Erythroblast (primary cell): Measurements from ENCODE around the gene SNRNP70.

Experiments
- GATA1 ChIP-seq: IDR thresholded peaks from 2 replicates; pipeline ENCODE4 v1.6.1; 2011; ENCODE audit warnings: low read depth, mild to moderate bottlenecking, control low read depth, low read length, moderate library complexity
- POLR2A ChIP-seq: IDR thresholded peaks from 2 replicates; pipeline ENCODE4 v1.6.1; 2011; ENCODE audit warnings: mild to moderate bottlenecking, low read length

DNA sequence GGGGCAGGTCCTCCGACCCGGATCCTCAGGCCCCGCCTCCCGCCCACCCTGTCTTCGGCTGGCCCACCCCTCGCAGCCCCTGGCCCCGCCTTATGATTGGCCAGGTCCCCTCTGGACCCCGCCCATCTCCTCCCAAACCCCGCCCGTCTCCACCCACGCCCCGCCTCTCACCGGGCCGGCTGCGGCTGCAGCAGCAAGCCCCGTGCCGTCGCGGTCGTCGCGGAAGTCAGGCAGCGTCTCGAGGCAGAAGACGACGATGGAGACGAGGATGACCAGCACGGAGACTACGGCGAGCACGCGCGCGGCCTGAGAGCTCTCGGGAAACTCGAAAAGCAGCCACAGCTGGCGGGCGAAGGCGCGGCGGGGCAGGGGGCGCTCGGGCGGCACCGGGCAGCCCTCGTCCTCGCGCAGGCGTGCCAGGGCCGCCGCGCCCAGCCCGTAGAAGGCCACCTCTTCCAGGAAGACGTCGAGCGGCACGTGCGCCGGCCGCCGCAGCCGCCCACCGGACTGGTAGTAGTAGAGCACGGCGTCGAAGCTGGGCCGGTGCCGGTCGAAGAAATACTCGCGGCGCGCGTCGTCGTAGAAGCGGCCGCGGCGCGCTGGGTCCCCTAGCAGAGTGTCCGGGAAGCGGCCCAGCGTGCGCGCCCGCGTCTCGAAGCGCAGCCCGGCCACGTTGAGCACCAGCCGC lies 13.2 kb upstream of the SNRNP70 start:
- TF ChIP-seq POLR2A (no peak), GATA1 (no peak)
